ENCODE measurements around the gene DUS4L. TPM values are rescaled to one million over a fixed set of nuclear protein-coding genes. Genes with fewer than 3 reads are reported as not detected.

DUS4L gene
- total RNA-seq, 1 donor from 2014 or later = 12.4 TPM

DNA sequence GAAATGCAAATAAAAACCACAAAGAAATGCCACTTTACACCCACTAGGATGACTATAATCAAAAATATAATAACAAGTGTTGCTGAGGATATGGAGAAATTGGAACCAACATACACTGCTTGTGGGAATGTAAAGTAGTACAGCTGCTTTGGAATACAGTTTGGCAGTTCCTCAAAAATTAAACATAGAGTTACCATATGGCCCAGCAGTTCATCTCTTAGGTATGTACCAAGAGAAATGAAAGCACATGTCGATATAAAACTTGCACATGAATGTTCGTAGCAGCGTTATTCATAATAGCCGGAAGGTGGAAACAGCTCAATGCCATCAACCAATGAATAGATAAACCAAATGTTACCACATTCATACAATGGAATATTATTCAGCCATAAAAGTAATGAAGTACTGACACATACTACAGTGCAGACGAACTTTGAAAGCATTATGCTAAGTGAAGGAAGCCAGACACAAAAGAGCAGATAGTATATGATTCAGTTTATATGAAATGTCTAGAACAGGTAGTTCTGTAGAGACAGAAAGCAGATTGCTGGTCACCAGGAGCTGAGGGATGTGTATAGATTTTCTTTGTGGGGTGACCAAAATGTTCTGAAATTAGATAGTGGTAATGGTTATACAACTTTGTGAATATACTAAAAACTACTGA lies 28.7 kb downstream of the DUS4L start:
- no peak for DNase-seq (ENCODE audit: extremely low spot score, unreplicated experiment)
- TF ChIP-seq, protein P1, sequence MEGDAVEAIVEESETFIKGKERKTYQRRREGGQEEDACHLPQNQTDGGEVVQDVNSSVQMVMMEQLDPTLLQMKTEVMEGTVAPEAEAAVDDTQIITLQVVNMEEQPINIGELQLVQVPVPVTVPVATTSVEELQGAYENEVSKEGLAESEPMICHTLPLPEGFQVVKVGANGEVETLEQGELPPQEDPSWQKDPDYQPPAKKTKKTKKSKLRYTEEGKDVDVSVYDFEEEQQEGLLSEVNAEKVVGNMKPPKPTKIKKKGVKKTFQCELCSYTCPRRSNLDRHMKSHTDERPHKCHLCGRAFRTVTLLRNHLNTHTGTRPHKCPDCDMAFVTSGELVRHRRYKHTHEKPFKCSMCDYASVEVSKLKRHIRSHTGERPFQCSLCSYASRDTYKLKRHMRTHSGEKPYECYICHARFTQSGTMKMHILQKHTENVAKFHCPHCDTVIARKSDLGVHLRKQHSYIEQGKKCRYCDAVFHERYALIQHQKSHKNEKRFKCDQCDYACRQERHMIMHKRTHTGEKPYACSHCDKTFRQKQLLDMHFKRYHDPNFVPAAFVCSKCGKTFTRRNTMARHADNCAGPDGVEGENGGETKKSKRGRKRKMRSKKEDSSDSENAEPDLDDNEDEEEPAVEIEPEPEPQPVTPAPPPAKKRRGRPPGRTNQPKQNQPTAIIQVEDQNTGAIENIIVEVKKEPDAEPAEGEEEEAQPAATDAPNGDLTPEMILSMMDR (conservative IDR thresholded peaks at IDR 0.05) = no peak
- Mint-ChIP-seq H3K4me1 (ENCODE audit: unreplicated experiment) (peaks cover 8% of the 10 kb centered on the region), H3K4me3 (no peak overlapping the region), H3K27ac (no peak overlapping the region), H3K9me3 (no peaks in the 10 kb centered on the region), H3K36me3 (peaks cover 23% of the 10 kb centered on the region), H3K27me3 (no peaks in the 10 kb centered on the region)

DNA sequence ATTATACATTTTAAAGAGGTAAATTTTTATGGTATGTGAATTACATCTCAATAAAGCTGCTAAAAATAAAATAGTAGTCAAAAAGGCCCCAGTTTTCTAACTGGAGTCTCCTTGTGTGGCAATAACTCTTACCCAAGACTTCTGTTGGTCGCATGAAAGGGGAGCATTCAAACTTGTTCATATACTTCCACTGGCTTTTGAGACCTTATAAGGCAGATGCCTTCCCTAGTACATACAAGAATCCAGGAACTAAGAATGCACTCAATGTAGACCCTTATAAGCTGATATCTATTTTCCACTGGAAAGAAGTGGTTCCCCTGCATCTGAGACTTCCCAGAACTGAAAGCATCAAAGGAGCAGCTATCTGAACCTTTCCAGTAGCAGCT lies 29.2 kb downstream of the DUS4L start:
- Mint-ChIP-seq H3K4me3 (no peak overlapping the region), H3K36me3 (peaks cover 23% of the 10 kb centered on the region), H3K4me1 (ENCODE audit: unreplicated experiment) (peaks cover 8% of the 10 kb centered on the region), H3K27me3 (no peaks in the 10 kb centered on the region), H3K27ac (no peak overlapping the region), H3K9me3 (no peaks in the 10 kb centered on the region)
- no peak for DNase-seq (ENCODE audit: extremely low spot score, unreplicated experiment)
- TF ChIP-seq, protein P1 (conservative IDR thresholded peaks at IDR 0.05) = no peak

DNA sequence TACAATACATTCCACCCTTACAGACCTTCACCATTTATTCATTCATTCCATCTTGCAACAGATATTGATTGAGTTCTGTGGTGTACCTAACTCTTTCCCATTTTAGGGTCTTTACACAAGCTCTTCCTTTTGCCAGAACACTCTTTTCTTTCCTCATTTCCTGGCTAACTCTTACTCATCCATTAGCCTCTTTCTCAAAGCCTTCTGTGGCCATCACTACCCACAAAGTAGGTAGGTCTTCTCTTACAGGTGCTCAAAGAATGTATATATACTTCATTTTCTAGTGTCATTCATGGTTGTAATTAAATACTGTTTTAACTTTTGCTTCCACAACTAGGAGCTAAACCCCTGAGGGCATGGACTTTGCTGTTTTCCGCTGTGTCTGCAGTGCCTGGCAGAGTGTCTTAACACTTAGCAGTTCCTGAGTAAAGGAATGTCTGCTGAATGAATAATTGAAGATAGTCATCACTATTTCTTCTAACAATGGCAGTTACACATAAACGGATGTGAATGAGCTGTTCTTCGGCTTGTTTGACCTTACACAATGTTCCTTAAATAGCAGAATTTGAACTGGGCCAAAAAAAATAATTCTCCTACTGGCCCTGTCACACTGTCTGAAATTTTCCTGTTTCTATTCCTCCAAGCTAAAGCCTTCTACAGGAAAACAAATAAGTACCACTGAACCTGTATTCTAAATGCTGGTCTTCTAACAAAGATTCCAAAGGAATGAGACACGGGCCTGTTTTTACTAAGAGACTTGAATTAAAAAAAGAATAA lies 31.4 kb downstream of the DUS4L start:
- TF ChIP-seq, protein P1 (conservative IDR thresholded peaks at IDR 0.05) = no peak

DNA sequence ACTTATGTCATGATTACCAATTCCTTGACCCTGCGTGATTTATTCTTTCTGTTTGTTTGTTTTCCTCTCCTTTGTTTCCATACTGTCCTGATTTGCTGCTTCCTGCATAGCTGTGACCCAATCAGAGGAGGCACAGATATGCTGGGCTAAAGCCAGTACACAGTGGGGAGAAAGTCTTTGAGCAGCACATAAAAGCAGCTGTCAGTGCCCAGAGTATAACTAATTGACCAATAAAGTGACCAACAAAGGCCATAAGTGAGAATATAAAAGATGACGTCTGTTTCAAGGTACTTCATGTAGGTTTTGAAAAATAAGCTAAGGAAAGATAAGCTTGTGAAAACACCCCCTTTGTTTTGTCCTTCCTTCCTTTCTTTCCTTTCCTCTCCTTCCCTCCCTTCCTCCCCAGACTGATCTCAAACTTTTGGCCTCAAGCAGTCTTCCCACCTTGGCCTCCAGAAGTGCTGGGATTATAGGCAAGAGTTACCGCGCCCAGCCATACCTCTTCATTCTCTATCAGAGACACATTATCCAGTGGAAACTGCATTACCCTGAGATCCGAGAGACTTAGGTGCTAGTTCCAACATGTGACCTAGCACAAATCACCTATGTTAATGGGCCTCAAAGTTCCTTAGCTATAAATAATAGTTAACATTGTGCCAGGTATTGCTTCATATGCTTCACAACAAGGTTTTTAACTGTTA lies 33.3 kb downstream of the DUS4L start:
- H3K4me1 Mint-ChIP-seq (ENCODE audit: unreplicated experiment) = peaks cover 8% of the 10 kb centered on the region
- TF ChIP-seq, protein P1 (conservative IDR thresholded peaks at IDR 0.05) = no peak
- H3K9me3 Mint-ChIP-seq = no peaks in the 10 kb centered on the region
- H3K27me3 Mint-ChIP-seq = no peaks in the 10 kb centered on the region
- H3K27ac Mint-ChIP-seq = no peak overlapping the region
- peaks cover 17% of the 10 kb centered on the region for H3K36me3 Mint-ChIP-seq
- no peak overlapping the region for H3K4me3 Mint-ChIP-seq
- no peak for DNase-seq (ENCODE audit: extremely low spot score, unreplicated experiment)

More for the DNA sequence above, 31.4 kb downstream of the DUS4L start:
- H3K9me3 Mint-ChIP-seq = no peaks in the 10 kb centered on the region
- no peak overlapping the region for H3K4me3 Mint-ChIP-seq
- no peak overlapping the region for H3K27ac Mint-ChIP-seq
- peaks cover 8% of the 10 kb centered on the region for H3K4me1 Mint-ChIP-seq (ENCODE audit: unreplicated experiment)
- no peak for DNase-seq (ENCODE audit: extremely low spot score, unreplicated experiment)
- H3K36me3 Mint-ChIP-seq = peaks cover 17% of the 10 kb centered on the region
- H3K27me3 Mint-ChIP-seq = no peaks in the 10 kb centered on the region

DNA sequence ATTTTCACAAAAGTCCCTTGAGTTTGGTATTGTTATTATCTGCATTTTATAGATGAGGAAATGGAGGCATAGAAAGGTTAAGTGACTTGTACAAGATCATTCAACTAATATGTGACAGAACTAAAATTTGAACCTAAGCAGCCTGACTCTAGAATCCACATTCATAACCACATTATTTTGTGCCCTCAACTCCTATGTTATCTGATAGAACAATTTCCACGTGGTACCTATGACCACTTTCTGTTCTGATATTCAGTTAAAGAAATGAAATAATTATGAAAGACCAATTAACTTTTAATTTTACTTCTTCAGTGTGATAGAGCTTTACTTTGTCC lies 33.8 kb downstream of the DUS4L start:
- Mint-ChIP-seq H3K27me3 (no peaks in the 10 kb centered on the region), H3K4me3 (no peak overlapping the region), H3K36me3 (peaks cover 17% of the 10 kb centered on the region), H3K27ac (no peak overlapping the region), H3K4me1 (ENCODE audit: unreplicated experiment) (peaks cover 8% of the 10 kb centered on the region), H3K9me3 (no peaks in the 10 kb centered on the region)
- DNase-seq (ENCODE audit: extremely low spot score, unreplicated experiment) = no peak
- TF ChIP-seq, protein P1 (conservative IDR thresholded peaks at IDR 0.05) = no peak
